Neural cell (in vitro differentiated cells): ENCODE measurements around the gene PROC. TPM values are rescaled to one million over a fixed set of nuclear protein-coding genes. Genes with fewer than 3 reads are reported as not detected.

Experiments
- H2AFZ ChIP-seq: fragments of 200-600, 300-800 bp; sonication (generic), shearing (Covaris generic); 2 replicates; pipeline ENCODE4 v1.6.0; 2014; ENCODE audit warnings: low read depth, mild to moderate bottlenecking, antibody characterized with exemption, low read length, moderate library complexity
- H3F3A ChIP-seq: fragments of 200-600 bp; shearing (Covaris generic); 2 replicates; pipeline ENCODE4 v1.6.1; 2016; ENCODE audit warnings: mild to moderate bottlenecking, moderate library complexity, mixed read lengths, antibody characterized with exemption, low read length; ENCODE audit not compliant: insufficient read depth, poor library complexity, severe bottlenecking
- H3K27ac ChIP-seq: fragments of 200-600, 300-800 bp; sonication (generic), shearing (Covaris generic); 2 replicates; pipeline ENCODE4 v1.5.1; 2014; ENCODE audit warnings: mild to moderate bottlenecking, low read length, moderate library complexity
- H3K27me3 ChIP-seq: fragments of 300-800, 200-600 bp; sonication (generic), shearing (Covaris generic); 2 replicates; pipeline ENCODE4 v1.6.0; 2014; ENCODE audit warnings: mild to moderate bottlenecking, low read depth, low read length, moderate library complexity; ENCODE audit not compliant: insufficient read depth
- H3K36me3 ChIP-seq: fragments of 300-800, 200-600 bp; sonication (generic), shearing (Covaris generic); 2 replicates; pipeline ENCODE4 v1.5.1; 2014; ENCODE audit warnings: mild to moderate bottlenecking, antibody characterized with exemption, low read length, moderate library complexity; ENCODE audit not compliant: insufficient read depth
- H3K4me2 ChIP-seq: fragments of 300-800, 200-600 bp; sonication (generic), shearing (Covaris generic); 2 replicates; pipeline ENCODE4 v1.6.0; 2014; ENCODE audit warnings: mild to moderate bottlenecking, low read length
- H3K4me3 ChIP-seq: fragments of 300-800, 200-600 bp; sonication (generic), shearing (Covaris generic); 2 replicates; pipeline ENCODE4 v1.5.1; 2014; ENCODE audit warnings: mild to moderate bottlenecking, low read length, moderate library complexity
- H3K79me2 ChIP-seq: fragments of 200-600 bp; shearing (Covaris generic); replicated peaks from 2 replicates; pipeline ENCODE4 v1.6.0; 2014; ENCODE audit warnings: mild to moderate bottlenecking, low read length, moderate library complexity; ENCODE audit not compliant: insufficient read depth
- H3K9ac ChIP-seq: fragments of 300-800, 200-600 bp; sonication (generic), shearing (Covaris generic); 2 replicates; pipeline ENCODE4 v1.6.1; 2016; ENCODE audit warnings: mild to moderate bottlenecking, low read length, mixed read lengths
- H3K9me2 ChIP-seq: fragments of 200-600 bp; shearing (Covaris generic); 2 replicates; pipeline ENCODE4 v1.6.1; 2016; ENCODE audit warnings: mild to moderate bottlenecking, low read length, mixed read lengths; ENCODE audit not compliant: insufficient read depth
- H3K9me3 ChIP-seq: fragments of 200-600, 300-800 bp; sonication (generic), shearing (Covaris generic); 2 replicates; pipeline ENCODE4 v1.6.1; 2016; ENCODE audit warnings: mild to moderate bottlenecking, mixed run types, low read length, moderate library complexity, mixed read lengths
- H4K20me1 ChIP-seq: fragments of 200-600 bp; shearing (Covaris generic); 2 replicates; pipeline ENCODE4 v1.6.1; 2016; ENCODE audit warnings: mild to moderate bottlenecking, mixed run types; ENCODE audit not compliant: insufficient read depth
- EP300 ChIP-seq: fragments of 450-650 bp; conservative IDR thresholded peaks from 2 replicates; pipeline ENCODE4 v1.6.1; 2014; ENCODE audit warnings: antibody characterized with exemption, mild to moderate bottlenecking, moderate library complexity; ENCODE audit not compliant: poor library complexity, severe bottlenecking
- EZH2 ChIP-seq: fragments of 200-600, 300-800 bp; shearing (Covaris generic), sonication (generic); IDR thresholded peaks from 2 replicates; pipeline ENCODE4 v1.6.1; 2014; ENCODE audit warnings: antibody characterized with exemption, low read length, borderline replicate concordance, mild to moderate bottlenecking; ENCODE audit not compliant: insufficient read depth, poor library complexity, severe bottlenecking
- MXI1 ChIP-seq: fragments of 450-650 bp; conservative IDR thresholded peaks from 2 replicates; pipeline ENCODE4 v1.6.1; 2014; ENCODE audit warnings: antibody characterized with exemption, mild to moderate bottlenecking; ENCODE audit not compliant: poor library complexity, severe bottlenecking
- POLR2AphosphoS5 ChIP-seq: IDR thresholded peaks from 2 replicates; pipeline ENCODE4 v1.6.1; 2012
- RAD21 ChIP-seq: fragments of 450-650 bp; conservative IDR thresholded peaks from 2 replicates; pipeline ENCODE4 v1.6.1; 2014; ENCODE audit warnings: antibody characterized with exemption, mild to moderate bottlenecking, moderate library complexity
- SMC3 ChIP-seq: fragments of 450-650 bp; conservative IDR thresholded peaks from 2 replicates; pipeline ENCODE4 v1.6.1; 2014; ENCODE audit warnings: antibody characterized with exemption, mild to moderate bottlenecking, moderate library complexity; ENCODE audit not compliant: poor library complexity
- TAF1 ChIP-seq: IDR thresholded peaks from 2 replicates; pipeline ENCODE4 v1.6.1; 2012; ENCODE audit warnings: low read depth
- polyA plus RNA-seq: library from polyadenylated mRNA; depleted of rRNA; stranded (reverse); fragments of >200 nt; gene quantifications from 2 replicates; pipeline ENCODE4 v1.2.3, GENCODE V29; 2014
- TF ChIP-seq, protein P1 (sequence below): fragments of 450-650 bp; IDR thresholded peaks from 2 replicates; pipeline ENCODE4 v1.5.1; 2014; ENCODE audit warnings: antibody characterized with exemption, mild to moderate bottlenecking, moderate library complexity; ENCODE audit not compliant: poor library complexity, severe bottlenecking
- TF ChIP-seq, protein P2 (sequence below): IDR thresholded peaks from 2 replicates; pipeline ENCODE4 v1.6.1; 2012; ENCODE audit warnings: borderline replicate concordance

The PROC gene
- polyA plus RNA-seq, 1 donor from 2014 or later, result 0.33 TPM

DNA sequence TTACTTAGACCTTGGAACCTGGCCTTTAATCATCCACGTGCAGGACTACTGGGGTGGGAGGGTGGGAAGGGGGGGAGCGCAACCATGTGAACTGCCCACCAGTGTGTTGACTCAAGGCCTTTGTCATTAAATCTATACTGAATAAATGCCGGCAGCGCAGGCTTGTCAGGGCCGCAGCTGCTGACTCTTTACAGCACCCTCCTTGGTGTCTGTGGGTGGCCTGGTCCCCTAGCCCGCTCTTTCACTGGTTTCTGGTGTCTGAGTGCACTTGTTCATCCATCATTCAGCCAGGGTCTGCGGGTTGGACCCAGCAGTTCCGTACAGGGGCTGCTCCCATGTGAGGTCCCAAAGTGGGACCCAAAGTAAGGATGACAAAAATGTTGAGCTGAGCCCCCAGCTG lies 42.0 kb upstream of the PROC start:
- Histone ChIP-seq H3K4me2 (no peak overlapping the region), H3K27me3 (no peaks in the 10 kb centered on the region), H3K79me2 (peaks cover 70% of the 10 kb centered on the region), H3F3A (no peaks in the 10 kb centered on the region), H3K9me2 (no peaks in the 10 kb centered on the region), H2AFZ (no peak overlapping the region), H3K4me3 (no peak overlapping the region), H3K27ac (no peak overlapping the region), H3K9me3 (no peaks in the 10 kb centered on the region), H3K9ac (no peak overlapping the region), H3K36me3 (no peaks in the 10 kb centered on the region), H4K20me1 (no peaks in the 10 kb centered on the region)
- TF ChIP-seq MXI1 (no peak), TAF1 (no peak), EZH2 (no peak), EP300 (no peak), POLR2AphosphoS5 (no peak)
- TF ChIP-seq, protein P1, sequence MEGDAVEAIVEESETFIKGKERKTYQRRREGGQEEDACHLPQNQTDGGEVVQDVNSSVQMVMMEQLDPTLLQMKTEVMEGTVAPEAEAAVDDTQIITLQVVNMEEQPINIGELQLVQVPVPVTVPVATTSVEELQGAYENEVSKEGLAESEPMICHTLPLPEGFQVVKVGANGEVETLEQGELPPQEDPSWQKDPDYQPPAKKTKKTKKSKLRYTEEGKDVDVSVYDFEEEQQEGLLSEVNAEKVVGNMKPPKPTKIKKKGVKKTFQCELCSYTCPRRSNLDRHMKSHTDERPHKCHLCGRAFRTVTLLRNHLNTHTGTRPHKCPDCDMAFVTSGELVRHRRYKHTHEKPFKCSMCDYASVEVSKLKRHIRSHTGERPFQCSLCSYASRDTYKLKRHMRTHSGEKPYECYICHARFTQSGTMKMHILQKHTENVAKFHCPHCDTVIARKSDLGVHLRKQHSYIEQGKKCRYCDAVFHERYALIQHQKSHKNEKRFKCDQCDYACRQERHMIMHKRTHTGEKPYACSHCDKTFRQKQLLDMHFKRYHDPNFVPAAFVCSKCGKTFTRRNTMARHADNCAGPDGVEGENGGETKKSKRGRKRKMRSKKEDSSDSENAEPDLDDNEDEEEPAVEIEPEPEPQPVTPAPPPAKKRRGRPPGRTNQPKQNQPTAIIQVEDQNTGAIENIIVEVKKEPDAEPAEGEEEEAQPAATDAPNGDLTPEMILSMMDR, result no peak
- TF ChIP-seq, protein P2, sequence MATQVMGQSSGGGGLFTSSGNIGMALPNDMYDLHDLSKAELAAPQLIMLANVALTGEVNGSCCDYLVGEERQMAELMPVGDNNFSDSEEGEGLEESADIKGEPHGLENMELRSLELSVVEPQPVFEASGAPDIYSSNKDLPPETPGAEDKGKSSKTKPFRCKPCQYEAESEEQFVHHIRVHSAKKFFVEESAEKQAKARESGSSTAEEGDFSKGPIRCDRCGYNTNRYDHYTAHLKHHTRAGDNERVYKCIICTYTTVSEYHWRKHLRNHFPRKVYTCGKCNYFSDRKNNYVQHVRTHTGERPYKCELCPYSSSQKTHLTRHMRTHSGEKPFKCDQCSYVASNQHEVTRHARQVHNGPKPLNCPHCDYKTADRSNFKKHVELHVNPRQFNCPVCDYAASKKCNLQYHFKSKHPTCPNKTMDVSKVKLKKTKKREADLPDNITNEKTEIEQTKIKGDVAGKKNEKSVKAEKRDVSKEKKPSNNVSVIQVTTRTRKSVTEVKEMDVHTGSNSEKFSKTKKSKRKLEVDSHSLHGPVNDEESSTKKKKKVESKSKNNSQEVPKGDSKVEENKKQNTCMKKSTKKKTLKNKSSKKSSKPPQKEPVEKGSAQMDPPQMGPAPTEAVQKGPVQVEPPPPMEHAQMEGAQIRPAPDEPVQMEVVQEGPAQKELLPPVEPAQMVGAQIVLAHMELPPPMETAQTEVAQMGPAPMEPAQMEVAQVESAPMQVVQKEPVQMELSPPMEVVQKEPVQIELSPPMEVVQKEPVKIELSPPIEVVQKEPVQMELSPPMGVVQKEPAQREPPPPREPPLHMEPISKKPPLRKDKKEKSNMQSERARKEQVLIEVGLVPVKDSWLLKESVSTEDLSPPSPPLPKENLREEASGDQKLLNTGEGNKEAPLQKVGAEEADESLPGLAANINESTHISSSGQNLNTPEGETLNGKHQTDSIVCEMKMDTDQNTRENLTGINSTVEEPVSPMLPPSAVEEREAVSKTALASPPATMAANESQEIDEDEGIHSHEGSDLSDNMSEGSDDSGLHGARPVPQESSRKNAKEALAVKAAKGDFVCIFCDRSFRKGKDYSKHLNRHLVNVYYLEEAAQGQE, result no peak

DNA sequence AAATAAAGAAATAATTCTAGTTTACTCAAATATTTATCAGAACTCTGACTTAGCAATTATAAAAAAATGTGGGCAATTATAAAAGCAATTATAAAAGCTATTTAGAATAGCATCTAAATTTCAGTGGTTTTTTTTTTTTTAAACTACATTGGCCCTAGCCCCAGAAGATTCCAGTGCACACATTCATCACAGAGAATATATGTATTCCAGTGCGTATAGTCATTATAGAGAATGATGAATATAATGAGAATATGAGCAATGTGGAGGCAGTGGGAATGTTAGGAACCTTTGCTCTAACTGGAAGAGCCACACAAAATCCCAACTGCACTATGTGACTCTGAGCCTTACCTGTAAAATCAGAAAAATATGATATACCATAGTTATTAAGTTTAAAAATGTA lies 41.0 kb upstream of the PROC start:
- H3K9me2 ChIP-seq, result no peaks in the 10 kb centered on the region
- no peak overlapping the region for H2AFZ ChIP-seq
- no peaks in the 10 kb centered on the region for H3K27me3 ChIP-seq
- no peaks in the 10 kb centered on the region for H3K36me3 ChIP-seq
- TF ChIP-seq POLR2AphosphoS5, result no peak
- TF ChIP-seq SMC3, result no peak
- no peak for TF ChIP-seq RAD21
- TF ChIP-seq, protein P2, result no peak
- TF ChIP-seq EZH2, result no peak
- TF ChIP-seq TAF1, result no peak
- TF ChIP-seq, protein P1, result no peak
- TF ChIP-seq EP300, result no peak
- no peak for TF ChIP-seq MXI1
- H3F3A ChIP-seq, result no peaks in the 10 kb centered on the region
- H3K9me3 ChIP-seq, result no peaks in the 10 kb centered on the region
- no peak overlapping the region for H3K27ac ChIP-seq
- no peaks in the 10 kb centered on the region for H4K20me1 ChIP-seq
- no peak overlapping the region for H3K4me2 ChIP-seq
- no peak overlapping the region for H3K9ac ChIP-seq
- H3K79me2 ChIP-seq, result peaks cover 80% of the 10 kb centered on the region
- H3K4me3 ChIP-seq, result no peak overlapping the region
